H9 (cell line): ENCODE measurements around the gene ARHGAP25. TPM values are rescaled to one million over a fixed set of nuclear protein-coding genes. Genes with fewer than 3 reads are reported as not detected.

Experiments
- DNase-seq: peaks from one replicate; pipeline ENCODE4 v3.0.0-alpha.2; 2017
- H2AFZ ChIP-seq: one replicate; pipeline ENCODE4 v1.6.1; 2013; ENCODE audit warnings: mild to moderate bottlenecking, low read length, control low read depth, moderate library complexity
- H2AK5ac ChIP-seq: 2 replicates; pipeline ENCODE4 v1.6.1; 2013; ENCODE audit warnings: low read length, control low read depth, mixed read lengths; ENCODE audit not compliant: insufficient read length
- H2BK120ac ChIP-seq: one replicate; pipeline ENCODE4 v1.6.1; 2013; ENCODE audit warnings: low read depth, mild to moderate bottlenecking, low read length, control low read depth, inconsistent platforms; ENCODE audit not compliant: poor library complexity, severe bottlenecking
- H2BK12ac ChIP-seq: 2 replicates; pipeline ENCODE4 v1.6.1; 2013; ENCODE audit warnings: low read length, control low read depth, mixed read lengths, low read depth; ENCODE audit not compliant: insufficient read length
- H2BK15ac ChIP-seq: 2 replicates; pipeline ENCODE4 v1.6.1; 2013; ENCODE audit warnings: low read depth, low read length, control low read depth
- H2BK20ac ChIP-seq: one replicate; pipeline ENCODE4 v1.6.1; 2013; ENCODE audit warnings: low read depth, mild to moderate bottlenecking, low read length, control low read depth, inconsistent platforms; ENCODE audit not compliant: poor library complexity, severe bottlenecking
- H2BK5ac ChIP-seq: 2 replicates; pipeline ENCODE4 v1.6.1; 2013; ENCODE audit warnings: low read length, control low read depth, mixed read lengths; ENCODE audit not compliant: insufficient read length
- H3K14ac ChIP-seq: 2 replicates; pipeline ENCODE4 v1.6.1; 2013; ENCODE audit warnings: low read length, control low read depth; ENCODE audit not compliant: insufficient read depth
- H3K18ac ChIP-seq: 2 replicates; pipeline ENCODE4 v1.6.1; 2013; ENCODE audit warnings: low read depth, mild to moderate bottlenecking, mixed read lengths, low read length, control low read depth; ENCODE audit not compliant: insufficient read length
- H3K23ac ChIP-seq: 2 replicates; pipeline ENCODE4 v1.6.1; 2013; ENCODE audit warnings: low read length, control low read depth, mixed read lengths, low read depth; ENCODE audit not compliant: insufficient read length
- H3K23me2 ChIP-seq: 2 replicates; pipeline ENCODE4 v1.6.1; 2013; ENCODE audit warnings: low read depth, mild to moderate bottlenecking, mixed read lengths, low read length, control low read depth; ENCODE audit not compliant: insufficient read length, poor library complexity, severe bottlenecking
- H3K27ac ChIP-seq: 2 replicates; pipeline ENCODE4 v1.5.1; 2013; ENCODE audit warnings: low read length, control low read depth, mixed read lengths, low read depth; ENCODE audit not compliant: insufficient read length
- H3K27me3 ChIP-seq: 2 replicates; pipeline ENCODE4 v1.6.1; 2013; ENCODE audit warnings: low read length, control low read depth, inconsistent platforms; ENCODE audit not compliant: insufficient read depth
- H3K4ac ChIP-seq: 2 replicates; pipeline ENCODE4 v1.6.1; 2013; ENCODE audit warnings: low read depth, mild to moderate bottlenecking, control low read depth, inconsistent platforms, low read length, moderate library complexity
- H3K4me1 ChIP-seq: 2 replicates; pipeline ENCODE4 v1.6.1; 2013; ENCODE audit warnings: low read length, control low read depth, inconsistent platforms; ENCODE audit not compliant: insufficient read depth
- H3K4me2 ChIP-seq: 2 replicates; pipeline ENCODE4 v1.6.1; 2013; ENCODE audit warnings: low read length, control low read depth, mixed read lengths; ENCODE audit not compliant: insufficient read length, insufficient read depth
- H3K56ac ChIP-seq: 2 replicates; pipeline ENCODE4 v1.6.1; 2013; ENCODE audit warnings: low read depth, mild to moderate bottlenecking, mixed read lengths, low read length, control low read depth; ENCODE audit not compliant: insufficient read length
- H3K79me1 ChIP-seq: 2 replicates; pipeline ENCODE4 v1.6.1; 2013; ENCODE audit warnings: low read depth, mild to moderate bottlenecking, moderate library complexity, low read length, control low read depth, inconsistent platforms; ENCODE audit not compliant: insufficient read depth, poor library complexity, severe bottlenecking
- H3K79me2 ChIP-seq: 2 replicates; pipeline ENCODE4 v1.6.1; 2013; ENCODE audit warnings: low read length, control low read depth, inconsistent platforms; ENCODE audit not compliant: insufficient read depth
- H3K9ac ChIP-seq: 2 replicates; pipeline ENCODE4 v1.6.1; 2013; ENCODE audit warnings: low read length, control low read depth, mixed read lengths; ENCODE audit not compliant: insufficient read length; ENCODE audit errors: extremely low read depth
- H3K9me3 ChIP-seq: one replicate; pipeline ENCODE4 v1.6.1; 2013; ENCODE audit warnings: low read depth, low read length, inconsistent platforms; ENCODE audit not compliant: control insufficient read depth
- H3T11ph ChIP-seq: one replicate; pipeline ENCODE4 v1.6.1; 2013; ENCODE audit warnings: mild to moderate bottlenecking, low read length, control low read depth, inconsistent platforms
- H4K20me1 ChIP-seq: one replicate; pipeline ENCODE4 v1.6.1; 2013; ENCODE audit not compliant: control insufficient read depth, insufficient read length, insufficient read depth
- H4K5ac ChIP-seq: 2 replicates; pipeline ENCODE4 v1.6.1; 2013; ENCODE audit warnings: low read depth, mild to moderate bottlenecking, mixed read lengths, low read length, control low read depth; ENCODE audit not compliant: insufficient read length
- H4K8ac ChIP-seq: replicated peaks from 2 replicates; pipeline ENCODE4 v1.6.1; 2013; ENCODE audit warnings: low read length, control low read depth, mixed read lengths, low read depth; ENCODE audit not compliant: insufficient read length
- H4K91ac ChIP-seq: 2 replicates; pipeline ENCODE4 v1.6.1; 2013; ENCODE audit warnings: low read depth, mild to moderate bottlenecking, moderate library complexity, mixed read lengths, low read length, control low read depth; ENCODE audit not compliant: insufficient read length
- H3K27ac Mint-ChIP-seq, 3 experiments: 2 replicates in 2 of 3; 3 replicates in 1 of 3; pipeline ENCODE4 v1.8.0; 2020 to 2021; ENCODE audit warnings: mixed read lengths in 3 of 3, mild to moderate bottlenecking in 1 of 3, moderate library complexity in 1 of 3
- H3K27me3 Mint-ChIP-seq: 2 replicates; pipeline ENCODE4 v1.8.0; 2021; ENCODE audit warnings: low read depth, mild to moderate bottlenecking, moderate library complexity, mixed read lengths
- H3K36me3 Mint-ChIP-seq, 3 experiments: 2 replicates in 2 of 3; 3 replicates in 1 of 3; pipeline ENCODE4 v1.8.0; 2020 to 2021; ENCODE audit warnings: low read depth in 3 of 3, mixed read lengths in 3 of 3; ENCODE audit not compliant: insufficient read depth in 1 of 3
- H3K4me1 Mint-ChIP-seq, 2 experiments: 2 replicates each; pipeline ENCODE4 v1.8.0; 2020; ENCODE audit warnings: mixed read lengths in 2 of 2
- H3K4me3 Mint-ChIP-seq, 2 experiments: 2 replicates in 1 of 2; 3 replicates in 1 of 2; pipeline ENCODE4 v1.8.0; 2020 to 2021; ENCODE audit warnings: mild to moderate bottlenecking in 2 of 2, mixed read lengths in 2 of 2, moderate library complexity in 1 of 2
- H3K9me3 Mint-ChIP-seq, 2 experiments: 2 replicates in 1 of 2; 3 replicates in 1 of 2; pipeline ENCODE4 v1.8.0; 2020; ENCODE audit warnings: mild to moderate bottlenecking in 2 of 2, mixed read lengths in 2 of 2, moderate library complexity in 1 of 2
- WGBS: extraction: QIAGEN DNeasy Blood & Tissue Kit; methylation state at CpG from one replicate; pipeline ENCODE4 v1.1.7; 2013; ENCODE audit warnings: missing lambda C conversion rate, low lambda C conversion rate, mixed read lengths; ENCODE audit not compliant: insufficient read length; ENCODE audit errors: extremely low coverage; 5-methylcytosine and 5-hydroxymethylcytosine counted together
- total RNA-seq: library from RNA; stranded (reverse); gene quantifications from 2 replicates; pipeline ENCODE4 v1.2.1, GENCODE V29; 2021
- TF ChIP-seq, protein P1 (sequence below): fragments of 200-600 bp; sonication (generic); conservative IDR thresholded peaks from 3 replicates; pipeline ENCODE4 v1.8.0; 2021; ENCODE audit warnings: antibody characterized with exemption, mild to moderate bottlenecking

Gene ARHGAP25
- total RNA-seq, 1 experiment from 2014 or later: 1.3 TPM

DNA sequence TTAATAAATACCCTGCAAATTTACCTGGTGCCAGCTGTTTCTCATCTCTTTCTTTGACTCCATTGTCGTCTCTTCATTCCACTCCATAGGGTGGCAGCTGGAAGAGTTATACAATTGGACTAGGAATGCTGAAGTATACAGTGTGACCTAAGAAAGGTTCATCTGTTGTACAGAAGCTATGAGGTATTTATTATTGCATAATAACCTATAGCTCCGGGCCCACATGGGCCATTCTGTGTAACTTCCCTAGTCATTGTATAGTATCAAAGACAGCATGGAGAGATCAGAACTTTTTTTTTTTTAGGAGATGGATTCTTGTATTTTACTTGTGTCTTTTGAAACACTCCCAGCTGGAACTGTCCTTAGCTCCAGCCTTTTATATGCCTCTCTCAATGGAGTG is 110.4 kb downstream of the ARHGAP25 start:
- Histone ChIP-seq H3K23me2 (no peaks in the 10 kb centered on the region), H3K79me2 (no peaks in the 10 kb centered on the region), H3K4me2 (no peak overlapping the region), H3K56ac (no peak overlapping the region), H2BK12ac (no peak overlapping the region), H4K5ac (no peak overlapping the region), H3K27me3 (no peaks in the 10 kb centered on the region), H2AFZ (no peak overlapping the region), H2AK5ac (no peak overlapping the region), H4K91ac (no peak overlapping the region), H3T11ph (no peak overlapping the region), H3K4me1 (no peaks in the 10 kb centered on the region), H2BK20ac (no peak overlapping the region), H3K18ac (no peak overlapping the region), H3K14ac (no peak overlapping the region), H3K23ac (no peak overlapping the region), H3K9ac (no peak overlapping the region), H2BK15ac (no peak overlapping the region), H2BK5ac (no peak overlapping the region), H2BK120ac (no peak overlapping the region), H4K20me1 (no peaks in the 10 kb centered on the region), H3K4ac (no peak overlapping the region), H3K79me1 (no peaks in the 10 kb centered on the region), H3K9me3 (no peaks in the 10 kb centered on the region), H4K8ac (no peak overlapping the region), H3K27ac (no peak overlapping the region)
- peaks cover 6 to 7% of the 10 kb centered on the region in 2 experiments for H3K9me3 Mint-ChIP-seq
- H3K4me3 Mint-ChIP-seq: no peak overlapping the region
- WGBS: no CpG with 5 or more reads among the region's 2 CpGs
- no peaks in the 10 kb centered on the region for H3K4me1 Mint-ChIP-seq
- 0 out of 7 replicates have a peak, but pooled peaks cover 0 to 5% (median 3%) of the 10 kb centered on the region in 3 experiments for H3K36me3 Mint-ChIP-seq
- no peak for DNase-seq
- peaks cover 3% of the 10 kb centered on the region; the same call in 1 of the 2 replicates for H3K27me3 Mint-ChIP-seq
- TF ChIP-seq, protein P1, sequence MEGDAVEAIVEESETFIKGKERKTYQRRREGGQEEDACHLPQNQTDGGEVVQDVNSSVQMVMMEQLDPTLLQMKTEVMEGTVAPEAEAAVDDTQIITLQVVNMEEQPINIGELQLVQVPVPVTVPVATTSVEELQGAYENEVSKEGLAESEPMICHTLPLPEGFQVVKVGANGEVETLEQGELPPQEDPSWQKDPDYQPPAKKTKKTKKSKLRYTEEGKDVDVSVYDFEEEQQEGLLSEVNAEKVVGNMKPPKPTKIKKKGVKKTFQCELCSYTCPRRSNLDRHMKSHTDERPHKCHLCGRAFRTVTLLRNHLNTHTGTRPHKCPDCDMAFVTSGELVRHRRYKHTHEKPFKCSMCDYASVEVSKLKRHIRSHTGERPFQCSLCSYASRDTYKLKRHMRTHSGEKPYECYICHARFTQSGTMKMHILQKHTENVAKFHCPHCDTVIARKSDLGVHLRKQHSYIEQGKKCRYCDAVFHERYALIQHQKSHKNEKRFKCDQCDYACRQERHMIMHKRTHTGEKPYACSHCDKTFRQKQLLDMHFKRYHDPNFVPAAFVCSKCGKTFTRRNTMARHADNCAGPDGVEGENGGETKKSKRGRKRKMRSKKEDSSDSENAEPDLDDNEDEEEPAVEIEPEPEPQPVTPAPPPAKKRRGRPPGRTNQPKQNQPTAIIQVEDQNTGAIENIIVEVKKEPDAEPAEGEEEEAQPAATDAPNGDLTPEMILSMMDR: no peak
- H3K27ac Mint-ChIP-seq: no peak overlapping the region
